Measurements from ENCODE around the gene TM4SF5.
"Not testable (repeated sequence)": the region's sequence is repeated elsewhere in the genome, so short reads cannot be mapped to it uniquely, and the experiment has no call there.

TM4SF5 gene

GRCh38 chr17:4789951-4790704, 18.4 kb downstream of the TM4SF5 start:
- DNase-seq (ENCODE audit: low read depth), result peak; percentile 86

GRCh38 chr17:4790705-4791088, 19.0 kb downstream of the TM4SF5 start:
- no peak for DNase-seq (ENCODE audit: low read depth)

- no peak for DNase-seq (ENCODE audit: low read depth)
Observed at GRCh38 chr17:4795168-4795567, 23.5 kb downstream of the TM4SF5 start.

- peak; percentile 52 for DNase-seq (ENCODE audit: low read depth)
Observed at GRCh38 chr17:4796552-4796920, 24.9 kb downstream of the TM4SF5 start.

- no peak for DNase-seq (ENCODE audit: low read depth)
Observed at GRCh38 chr17:4800462-4801196, 28.9 kb downstream of the TM4SF5 start.

GRCh38 chr17:4802228-4802627, 30.5 kb downstream of the TM4SF5 start, which contains the start of gene C17orf114:
C17orf114 (minus strand) TSS chr17:4802328.
- DNase-seq (ENCODE audit: low read depth), result no peak

- peak; percentile 22 for DNase-seq (ENCODE audit: low read depth)
Observed at GRCh38 chr17:4806456-4806776, 34.7 kb downstream of the TM4SF5 start.

GRCh38 chr17:4806777-4807604, 35.3 kb downstream of the TM4SF5 start, which contains the start of gene PLD2:
PLD2 (plus strand) TSS chr17:4807152; CDS start chr17:4807773, 621 bp downstream.
- DNase-seq (ENCODE audit: low read depth), result peak; percentile 86

GRCh38 chr17:4807605-4808377, 36.1 kb downstream of the TM4SF5 start:
- peak; percentile 24 for DNase-seq (ENCODE audit: low read depth)

GRCh38 chr17:4808378-4808767, 36.7 kb downstream of the TM4SF5 start:
- peak; percentile 23 for DNase-seq (ENCODE audit: low read depth)

GRCh38 chr17:4810696-4811290, 39.1 kb downstream of the TM4SF5 start:
- no peak for DNase-seq (ENCODE audit: low read depth)

GRCh38 chr17:4811471-4811870, 39.8 kb downstream of the TM4SF5 start:
- DNase-seq (ENCODE audit: low read depth), result no peak

- no peak for DNase-seq (ENCODE audit: low read depth)
Observed at GRCh38 chr17:4812690-4813089, 41.0 kb downstream of the TM4SF5 start.

- DNase-seq (ENCODE audit: low read depth), result no peak
Observed at GRCh38 chr17:4815043-4815675, 43.5 kb downstream of the TM4SF5 start.

- no peak for DNase-seq (ENCODE audit: low read depth)
Observed at GRCh38 chr17:4816826-4817225, 45.1 kb downstream of the TM4SF5 start.

- DNase-seq (ENCODE audit: low read depth), result no peak
Observed at GRCh38 chr17:4818276-4818675, 46.6 kb downstream of the TM4SF5 start.

- no peak for DNase-seq (ENCODE audit: low read depth)
Observed at GRCh38 chr17:4822835-4823234, 51.1 kb downstream of the TM4SF5 start.

- no peak for DNase-seq (ENCODE audit: low read depth)
Observed at GRCh38 chr17:4823373-4824089, 51.8 kb downstream of the TM4SF5 start.

GRCh38 chr17:4827399-4827798, 55.7 kb downstream of the TM4SF5 start:
- DNase-seq (ENCODE audit: low read depth), result no peak

GRCh38 chr17:4832829-4833177, 61.1 kb downstream of the TM4SF5 start:
- DNase-seq (ENCODE audit: low read depth), result not testable (repeated sequence)
